GM10847 (cell line): ENCODE data around the gene SORCS2.

ENCODE experiments used
- POLR2A ChIP-seq: IDR thresholded peaks from 2 replicates; pipeline ENCODE4 v1.6.1; 2011; ENCODE audit not compliant: insufficient read length; ENCODE audit errors: extremely low read depth

SORCS2 gene

DNA sequence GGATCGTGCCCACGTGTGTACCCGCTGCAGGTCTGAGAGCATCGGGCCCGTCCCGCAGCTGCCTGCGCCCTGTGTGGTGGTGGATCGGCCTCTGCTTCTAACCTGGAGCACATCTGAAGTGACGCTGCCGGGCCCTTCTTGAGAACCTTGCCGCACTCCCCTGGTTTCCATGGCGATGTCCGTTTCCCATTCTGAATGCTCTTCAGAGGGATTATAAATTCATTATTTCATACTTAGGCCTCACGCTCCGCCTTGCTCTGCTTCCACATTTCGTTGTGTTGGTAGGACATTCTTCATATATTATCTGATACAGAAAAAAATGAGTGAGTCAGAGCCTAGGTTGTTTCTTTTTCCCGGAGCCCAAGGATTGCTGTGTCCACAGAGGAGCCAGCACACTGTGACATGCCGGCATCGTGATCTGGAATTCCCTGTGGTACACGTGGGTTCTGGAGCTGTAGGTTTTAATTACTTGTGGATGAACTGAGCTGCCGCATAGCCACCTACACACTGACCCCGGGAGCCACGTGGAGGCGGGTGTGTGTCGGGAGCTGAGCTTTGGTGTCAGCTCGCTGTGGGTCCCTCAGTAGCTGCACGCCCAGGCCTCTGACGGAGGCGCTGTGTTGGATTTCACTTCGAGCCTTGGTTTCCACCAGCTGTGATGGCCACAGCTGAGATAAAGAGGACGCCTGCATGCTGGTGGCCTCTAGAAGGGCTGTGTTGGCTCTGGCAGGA lies 179.0 kb downstream of the SORCS2 start:
- TF ChIP-seq POLR2A = no peak

DNA sequence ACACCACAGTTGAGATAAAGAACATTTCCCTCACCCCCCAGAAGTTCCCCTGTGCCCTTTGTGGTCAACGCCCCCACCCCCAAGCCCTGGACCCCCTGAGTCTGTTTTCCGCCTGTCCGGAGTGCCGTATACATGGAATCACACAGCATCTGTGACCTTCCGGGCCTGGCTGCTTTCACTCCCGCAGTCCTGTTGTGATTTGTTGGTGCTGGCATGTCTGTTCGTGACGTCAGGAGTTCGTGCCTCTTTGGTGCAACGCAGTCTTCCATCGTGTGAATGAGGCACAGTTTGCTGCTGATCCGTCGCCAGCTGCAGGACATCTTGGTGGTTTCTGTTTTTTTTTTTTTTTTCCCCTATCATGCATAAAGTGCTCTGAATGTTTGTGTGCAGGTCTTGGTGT lies 180.3 kb downstream of the SORCS2 start:
- TF ChIP-seq POLR2A = no peak

DNA sequence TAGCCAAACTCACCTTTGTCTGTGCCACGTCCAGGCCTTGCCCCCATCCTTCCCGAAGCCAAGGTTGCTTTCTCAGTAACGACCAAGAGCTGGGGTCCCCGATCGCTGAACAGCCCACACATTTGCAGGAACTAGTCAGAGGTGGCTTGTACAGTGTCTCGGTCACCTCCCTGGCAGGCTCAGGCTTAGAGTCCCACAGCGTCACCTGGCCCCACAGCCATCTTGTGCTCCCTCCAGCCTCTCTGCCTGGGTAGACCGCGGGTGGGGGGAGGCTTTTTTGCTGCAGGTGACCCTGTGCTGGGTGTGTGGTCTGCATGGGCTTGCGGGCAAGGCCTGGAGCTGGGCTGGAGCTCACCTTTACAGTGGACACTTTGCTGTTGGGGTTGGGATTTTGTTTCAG lies 182.2 kb downstream of the SORCS2 start:
- no peak for TF ChIP-seq POLR2A

DNA sequence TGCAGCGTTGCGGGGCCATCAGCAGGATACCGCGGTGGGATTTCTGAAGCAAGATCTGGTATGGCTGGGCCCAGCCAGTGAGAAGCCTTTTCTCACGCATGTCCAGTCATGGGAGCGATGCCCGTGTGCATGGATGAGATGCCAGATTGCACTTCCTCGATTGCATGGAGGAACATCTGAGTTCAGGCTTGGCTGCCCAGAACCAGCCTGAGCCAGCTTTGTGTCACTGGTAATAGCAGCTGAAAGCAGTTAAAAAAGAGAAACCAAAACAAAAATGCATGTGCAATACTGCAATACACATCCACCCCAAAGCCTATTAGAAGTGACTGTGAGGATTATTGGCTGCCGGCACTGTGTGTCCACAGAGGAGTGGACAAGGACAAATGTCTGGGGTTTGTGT lies 183.1 kb downstream of the SORCS2 start:
- TF ChIP-seq POLR2A = no peak

DNA sequence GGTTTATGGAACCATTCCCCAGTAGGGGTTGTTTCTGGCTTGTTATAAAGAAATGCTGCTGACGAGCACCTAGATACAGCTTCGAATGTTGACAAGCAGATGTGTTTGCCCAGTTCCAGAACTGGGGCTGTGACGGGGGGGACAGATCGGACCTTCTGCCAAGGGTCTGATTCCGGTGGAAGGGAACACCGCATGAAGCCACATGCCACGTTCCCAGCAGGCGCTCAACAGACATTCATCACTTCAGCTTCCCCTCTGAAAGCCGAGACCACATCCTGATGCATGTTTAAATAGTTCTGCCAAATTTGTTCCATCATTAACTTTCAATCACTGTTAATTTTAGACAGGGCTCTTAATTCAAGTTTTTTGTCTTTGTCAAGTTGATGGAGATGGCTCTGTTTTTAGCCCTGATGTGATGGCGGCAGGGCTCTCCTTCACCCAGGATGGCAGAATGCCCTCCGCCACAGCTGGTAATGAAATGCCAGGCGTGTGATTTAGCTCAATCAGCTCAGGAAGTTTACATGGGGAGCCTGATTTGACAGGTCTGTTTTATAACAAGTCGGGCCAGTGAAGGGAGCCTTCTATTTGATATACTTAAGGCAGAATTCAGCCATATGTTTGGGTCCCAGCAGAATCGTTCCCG lies 185.0 kb downstream of the SORCS2 start:
- TF ChIP-seq POLR2A = no peak

DNA sequence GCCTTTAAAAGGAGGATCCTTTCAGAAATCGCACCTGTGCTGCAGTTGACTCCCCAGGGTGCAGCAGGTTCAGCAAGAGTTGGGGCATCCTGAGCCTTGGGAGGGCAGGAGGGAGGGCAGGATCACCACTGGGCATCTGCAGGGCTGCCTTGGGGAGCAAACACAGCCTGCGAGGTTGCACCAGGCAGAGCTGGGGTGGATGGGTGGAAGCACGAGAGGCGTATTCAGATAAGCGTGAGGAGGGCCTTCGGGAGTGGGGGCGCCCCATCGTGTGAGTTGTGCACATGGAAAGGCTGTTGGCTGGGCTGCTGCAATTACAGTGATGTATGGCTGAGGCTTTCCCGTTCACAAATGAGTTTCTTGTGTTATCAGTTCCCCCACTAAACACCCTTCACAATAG lies 186.8 kb downstream of the SORCS2 start:
- TF ChIP-seq POLR2A = no peak

DNA sequence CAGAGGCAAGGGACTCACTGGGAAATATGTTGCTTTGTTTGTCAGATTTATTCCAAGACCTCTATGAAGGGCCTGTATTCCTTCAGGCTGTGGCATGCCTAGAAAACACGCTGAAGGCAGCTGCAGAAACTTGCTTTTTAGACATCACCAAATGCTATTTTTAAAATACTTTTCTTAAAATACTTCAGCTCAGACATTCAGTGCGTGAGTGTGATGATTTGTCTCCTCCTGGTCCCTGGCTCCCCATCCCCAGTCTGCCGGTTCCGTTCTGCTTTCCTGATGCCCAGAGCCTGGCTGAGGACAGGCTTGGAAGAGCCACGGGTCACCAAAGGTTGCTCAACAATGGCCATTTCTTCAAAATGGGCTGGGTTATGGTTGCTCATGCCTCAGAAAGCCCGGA lies 187.4 kb downstream of the SORCS2 start:
- TF ChIP-seq POLR2A = no peak

DNA sequence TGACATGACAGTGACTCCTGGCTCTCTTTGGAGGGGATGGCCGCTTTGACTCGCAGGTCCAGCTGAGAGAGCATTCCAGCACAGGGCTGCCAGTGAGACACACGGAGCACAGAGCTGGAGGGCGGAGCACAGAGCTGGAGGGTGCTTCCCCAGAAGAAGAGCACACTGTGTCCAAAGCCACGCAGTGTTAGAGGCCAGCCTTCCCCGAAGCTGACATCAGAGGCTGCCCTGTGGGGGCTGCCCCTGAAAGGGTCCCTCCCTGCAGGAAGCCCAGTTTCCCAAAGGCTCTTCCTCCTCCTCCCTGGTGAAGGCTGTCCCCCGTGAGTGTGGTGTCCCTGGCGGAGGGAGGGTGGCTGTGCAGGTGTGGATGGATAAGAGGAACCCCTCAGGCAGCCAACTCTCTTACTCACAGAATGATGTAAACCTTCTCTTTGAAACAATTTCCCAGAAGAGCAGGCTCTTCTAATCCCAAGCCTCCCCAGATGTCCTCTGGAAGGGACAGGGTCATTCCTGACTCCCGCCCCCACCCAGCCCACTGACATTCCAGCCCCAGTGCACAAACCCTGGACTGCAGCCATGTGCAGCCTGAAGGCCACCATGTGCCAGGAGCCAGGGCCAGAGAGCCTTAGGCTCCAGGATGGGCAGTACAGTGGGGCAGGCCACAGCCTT lies 189.0 kb downstream of the SORCS2 start:
- no peak for TF ChIP-seq POLR2A

DNA sequence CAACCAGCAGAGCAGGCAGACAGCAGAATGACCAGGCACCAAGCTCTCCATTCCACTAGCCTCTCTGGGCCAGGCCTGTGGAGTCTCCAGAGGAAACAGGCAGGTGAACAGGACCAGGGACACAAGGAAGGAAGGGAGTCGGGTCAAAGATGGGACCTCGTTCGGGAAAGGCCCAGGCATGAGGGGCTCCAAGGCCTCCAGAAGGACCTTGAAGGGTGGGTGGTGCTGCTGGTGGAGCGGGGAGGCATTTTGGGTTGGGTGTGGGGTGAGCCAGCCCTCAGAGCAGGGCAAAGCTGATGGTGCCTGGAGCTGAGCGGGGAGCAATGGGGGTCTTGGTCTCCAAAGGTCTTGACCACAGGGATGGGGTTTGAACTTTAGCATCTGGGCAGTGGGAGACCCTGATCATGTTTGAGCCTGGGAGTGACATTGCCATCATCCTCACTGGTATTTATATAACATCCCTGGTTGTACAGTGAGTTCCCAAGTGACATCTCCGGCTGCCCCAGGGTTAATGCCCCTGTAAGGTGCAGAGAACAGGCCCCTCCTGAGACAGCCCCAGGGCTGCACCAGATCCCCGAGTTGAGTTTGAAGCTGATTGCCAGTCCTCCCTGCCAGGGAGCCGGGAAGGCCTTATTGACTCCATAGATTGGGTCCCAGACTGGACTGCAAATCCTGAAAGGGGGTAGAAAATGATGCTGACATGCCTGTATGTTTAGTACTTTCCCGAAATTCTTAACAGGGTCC lies 189.7 kb downstream of the SORCS2 start:
- no peak for TF ChIP-seq POLR2A

DNA sequence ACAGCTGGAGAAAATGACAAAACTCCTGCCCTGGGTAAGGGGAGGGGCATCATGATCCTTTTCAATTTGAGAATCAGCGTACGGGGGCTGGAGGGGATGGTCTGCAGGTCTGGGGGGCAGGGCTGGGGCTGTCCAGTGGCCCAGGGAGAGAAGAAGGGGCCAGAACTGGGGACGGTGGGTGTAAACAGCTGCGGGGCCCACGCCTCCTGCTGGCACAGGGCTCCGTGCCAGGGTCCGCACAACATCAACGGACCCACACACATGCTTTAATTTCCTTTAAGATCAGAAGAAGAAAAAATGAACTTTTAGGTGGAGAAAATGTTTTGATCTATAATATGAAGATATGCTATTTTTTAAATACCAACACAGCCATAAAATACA lies 190.3 kb downstream of the SORCS2 start:
- no peak for TF ChIP-seq POLR2A

DNA sequence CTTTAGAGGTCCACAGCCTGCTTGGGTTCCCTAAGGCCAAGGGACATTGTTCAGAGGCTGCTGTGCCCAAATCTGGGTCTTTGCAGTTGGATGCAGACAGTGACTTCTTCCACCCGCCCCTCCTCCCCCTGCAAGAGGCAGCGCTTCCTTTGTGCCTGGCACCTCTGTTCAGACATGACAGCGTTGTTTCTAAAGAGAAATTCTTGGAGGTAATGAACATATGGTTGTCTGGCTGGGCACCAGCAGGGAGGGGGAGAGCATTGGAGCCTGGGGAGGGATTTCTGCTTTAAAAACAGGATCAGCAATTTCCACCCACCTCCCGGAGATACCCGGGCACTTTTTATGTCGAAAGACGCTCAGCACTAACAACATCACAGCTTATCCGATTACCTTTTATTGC lies 190.9 kb downstream of the SORCS2 start:
- no peak for TF ChIP-seq POLR2A

DNA sequence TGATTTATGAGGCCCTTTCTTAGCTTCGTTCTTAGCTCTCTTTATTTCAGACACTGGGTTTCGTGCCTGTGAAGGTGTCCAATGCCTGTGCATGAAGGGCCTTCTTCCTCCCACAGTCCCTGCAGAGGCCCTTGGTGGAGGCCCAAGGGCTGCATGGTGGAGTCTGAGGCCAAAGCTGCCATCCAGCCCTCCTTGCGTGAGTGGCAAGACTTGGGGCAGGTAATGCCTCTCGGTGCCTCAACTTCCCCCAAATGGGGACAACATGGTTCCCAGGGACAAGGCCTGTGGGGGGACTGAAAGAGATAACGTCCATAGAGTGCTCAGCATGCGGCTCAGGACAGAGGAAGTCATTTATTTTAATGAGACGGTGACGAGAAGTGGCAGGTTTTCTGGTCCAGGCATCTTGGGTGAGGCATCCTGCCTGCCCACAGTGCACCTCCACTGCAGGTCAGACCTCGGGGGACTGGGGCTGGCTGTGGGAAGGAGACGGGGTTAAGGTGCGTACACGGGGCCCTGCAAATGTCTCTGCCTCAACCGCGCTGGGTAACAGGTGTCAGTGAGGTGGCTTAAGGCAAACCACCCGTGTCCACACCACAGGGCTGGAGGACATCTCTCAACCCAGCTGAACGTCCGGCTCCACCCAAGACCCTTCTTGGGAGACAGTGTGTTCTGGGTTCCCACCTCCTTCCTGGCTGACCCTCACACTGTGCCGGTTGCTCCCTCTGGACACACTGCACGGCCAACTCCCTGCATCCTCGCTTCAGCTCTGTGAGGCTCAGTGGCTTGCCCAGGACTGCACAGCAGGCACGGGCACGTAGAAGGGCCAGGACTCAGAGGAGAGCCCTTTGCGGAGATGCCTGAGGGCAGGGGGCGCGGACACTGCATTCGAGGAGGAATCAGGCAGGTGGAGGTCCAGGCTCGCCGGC lies 191.9 kb downstream of the SORCS2 start:
- no peak for TF ChIP-seq POLR2A

DNA sequence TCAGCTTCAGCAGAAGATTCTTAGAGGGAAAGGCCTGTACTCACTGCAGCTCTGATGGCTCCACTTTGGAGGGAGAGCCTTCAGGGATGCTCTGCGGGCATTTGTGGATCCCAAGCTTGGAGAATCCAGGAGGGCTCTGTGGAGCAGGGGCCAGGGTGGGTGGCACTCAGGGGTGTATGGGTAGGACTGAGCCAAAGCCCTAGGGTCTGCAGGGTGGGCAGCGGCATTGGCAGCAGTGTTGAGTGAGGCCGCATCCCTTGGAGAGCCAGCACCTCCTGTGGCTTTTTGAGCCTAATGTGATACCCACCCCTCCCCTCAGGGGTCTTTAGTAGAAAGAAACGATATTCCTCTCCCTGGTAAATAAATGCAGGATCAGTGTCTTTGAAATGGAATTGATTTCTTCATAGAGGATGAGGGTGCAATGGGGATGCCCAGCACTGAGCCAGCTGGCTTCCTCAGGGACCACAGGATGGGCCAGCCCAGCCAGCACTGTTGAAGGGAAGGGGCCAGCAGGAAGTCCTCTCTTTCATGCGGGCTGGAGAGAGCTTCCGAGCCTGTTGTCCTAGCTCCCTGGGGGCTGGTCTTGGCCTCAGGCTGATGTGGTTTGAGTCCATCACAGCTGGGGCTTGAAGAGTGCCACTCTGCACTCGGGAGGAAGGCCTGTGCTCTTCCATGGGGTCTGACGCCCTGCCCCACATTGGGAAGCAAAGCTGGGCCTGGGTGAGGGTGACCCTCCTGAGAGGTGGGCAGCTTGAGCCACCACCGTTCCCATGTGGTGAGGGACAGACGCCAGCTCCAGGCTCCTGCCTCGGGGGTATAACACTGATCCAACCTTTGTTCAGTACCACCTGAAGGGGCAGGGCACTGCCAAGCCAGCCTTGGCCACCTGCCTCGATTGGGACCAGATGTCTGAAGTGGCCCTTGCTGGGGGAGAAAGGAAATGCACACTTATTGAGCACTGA lies 192.9 kb downstream of the SORCS2 start:
- no peak for TF ChIP-seq POLR2A

DNA sequence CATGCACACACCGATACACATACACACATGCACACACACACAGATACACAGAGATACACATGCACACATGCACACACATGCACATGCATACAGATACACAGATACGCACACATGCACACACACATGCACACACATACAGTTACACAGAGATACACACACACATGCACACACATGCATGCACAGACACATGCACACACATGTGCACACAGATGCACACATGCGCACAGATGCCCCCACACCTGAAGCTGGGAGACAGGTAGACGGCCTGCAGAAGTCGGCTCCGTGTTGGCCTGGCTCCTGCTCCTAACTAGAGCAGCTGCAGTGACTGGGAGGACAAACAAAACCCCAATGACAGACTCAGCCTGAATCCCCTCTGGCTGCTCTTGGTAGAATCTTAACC lies 195.6 kb downstream of the SORCS2 start:
- TF ChIP-seq POLR2A = no peak

DNA sequence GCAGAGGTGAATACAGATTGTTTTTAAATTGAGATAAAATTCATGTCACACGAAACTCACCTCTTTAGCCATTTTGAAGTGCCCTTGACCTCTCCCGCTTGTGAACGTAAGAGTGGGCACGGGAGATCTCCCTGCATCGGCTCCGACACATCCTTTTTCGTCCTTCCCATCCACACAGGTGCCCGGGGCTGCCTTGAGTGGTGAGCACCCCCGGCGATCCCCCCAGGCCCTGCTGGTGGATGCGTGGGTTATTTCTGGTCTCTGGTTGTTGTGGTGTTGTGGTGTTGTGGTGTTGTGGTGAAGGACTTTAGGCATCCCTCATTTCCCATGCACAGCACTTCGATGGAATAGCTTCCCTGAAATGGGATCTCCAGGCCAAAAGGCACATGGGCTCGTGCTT lies 196.3 kb downstream of the SORCS2 start:
- TF ChIP-seq POLR2A = no peak
